HepG2 (cell line): Measurements from ENCODE around the gene FOXD3. TPM values are rescaled to one million over a fixed set of nuclear protein-coding genes. Genes with fewer than 3 reads are reported as not detected.

Experiments used
- CEBPG ChIP-seq: IDR thresholded peaks from 2 replicates; pipeline ENCODE4 v1.6.1; 2016
- GTF2F1 ChIP-seq: fragments of 150-350 bp; IDR thresholded peaks from 2 replicates; pipeline ENCODE4 v1.6.1; 2014; ENCODE audit warnings: low read length
- JUNB ChIP-seq: sonication (generic); formaldehyde crosslinking; IDR thresholded peaks from 2 replicates; pipeline ENCODE4 v1.8.0; 2022; ENCODE audit warnings: missing genetic modification reagents, mild to moderate bottlenecking, borderline replicate concordance
- MIXL1 ChIP-seq: IDR thresholded peaks from 2 replicates; pipeline ENCODE4 v1.6.1; 2016
- RAD51 ChIP-seq: fragments of 450-650 bp; IDR thresholded peaks from 2 replicates; pipeline ENCODE4 v1.6.1; 2016; ENCODE audit warnings: borderline replicate concordance
- REL ChIP-seq: sonication (generic); formaldehyde crosslinking; conservative IDR thresholded peaks from 2 replicates; pipeline ENCODE4 v1.8.0; 2022; ENCODE audit warnings: mild to moderate bottlenecking, missing genetic modification reagents, moderate library complexity
- SOX5 ChIP-seq: IDR thresholded peaks from 2 replicates; pipeline ENCODE4 v1.6.1; 2016; ENCODE audit warnings: borderline replicate concordance
- ZNF337 ChIP-seq: sonication (generic); formaldehyde crosslinking; IDR thresholded peaks from 2 replicates; pipeline ENCODE4 v1.5.1; 2020; ENCODE audit warnings: missing genetic modification reagents, low read depth, mild to moderate bottlenecking, borderline replicate concordance
- ZNF615 ChIP-seq: sonication (generic); formaldehyde crosslinking; IDR thresholded peaks from 2 replicates; pipeline ENCODE4 v1.5.0; 2020; ENCODE audit warnings: mild to moderate bottlenecking, missing genetic modification reagents, borderline replicate concordance
- ZNF761 ChIP-seq: sonication (generic); formaldehyde crosslinking; conservative IDR thresholded peaks from 2 replicates; pipeline ENCODE4 v1.4.0; 2020; ENCODE audit warnings: mild to moderate bottlenecking, missing genetic modification reagents
- ZNF878 ChIP-seq: sonication (generic); formaldehyde crosslinking; IDR thresholded peaks from 2 replicates; pipeline ENCODE4 v1.8.1; 2023; ENCODE audit warnings: mild to moderate bottlenecking, missing genetic modification reagents, moderate library complexity
- polyA plus RNA-seq, 8 experiments: library from polyadenylated mRNA; depleted of rRNA in 3 of 8; stranded (reverse) in 7 of 8; unstranded in 1 of 8; fragments of >200 nt; fragmentation: Illumina TruSeq in 4 of 8; extraction: Trizol in 4 of 8; gene quantifications; 2 replicates each; pipeline versions ENCODE4 v1.2.1 to v1.2.3, GENCODE V29; 2011 to 2016; ENCODE audit warnings: low read depth in 4 of 8, missing spikeins in 1 of 8, mixed read lengths in 1 of 8; ENCODE audit not compliant: insufficient read depth in 1 of 8
- total RNA-seq, 5 experiments: library from RNA; depleted of rRNA; stranded (reverse); fragments of >200 nt; fragmentation: Illumina TruSeq; extraction: Trizol; gene quantifications; 2 replicates each; pipeline ENCODE4 v1.2.3, GENCODE V29; 2016; ENCODE audit warnings: low read depth in 1 of 5
- TF ChIP-seq, protein P1 (sequence below): sonication (generic); formaldehyde crosslinking; IDR thresholded peaks from 2 replicates; pipeline ENCODE4 v1.4.0; 2020; ENCODE audit warnings: missing genetic modification reagents
- TF ChIP-seq, protein P2 (sequence below): sonication (generic); formaldehyde crosslinking; IDR thresholded peaks from 2 replicates; pipeline ENCODE4 v1.8.0; 2022; ENCODE audit warnings: low read depth, missing genetic modification reagents
- TF ChIP-seq, protein P3 (sequence below), 2 experiments: IDR thresholded peaks; 2 replicates each; pipeline ENCODE4 v1.6.1; 2011 to 2012; ENCODE audit warnings: low read length in 2 of 2, borderline replicate concordance in 1 of 2, low read depth in 1 of 2, mild to moderate bottlenecking in 1 of 2, moderate library complexity in 1 of 2
- TF ChIP-seq, protein P4 (sequence below): sonication (generic); formaldehyde crosslinking; IDR thresholded peaks from 2 replicates; pipeline ENCODE4 v1.4.0; 2020; ENCODE audit warnings: mild to moderate bottlenecking, missing genetic modification reagents

The FOXD3 gene
- total and polyA plus RNA-seq, 2 of the 13 experiments (the other 11 are each of a cell fraction or from before 2014, with no cell fraction given) = not detected

DNA sequence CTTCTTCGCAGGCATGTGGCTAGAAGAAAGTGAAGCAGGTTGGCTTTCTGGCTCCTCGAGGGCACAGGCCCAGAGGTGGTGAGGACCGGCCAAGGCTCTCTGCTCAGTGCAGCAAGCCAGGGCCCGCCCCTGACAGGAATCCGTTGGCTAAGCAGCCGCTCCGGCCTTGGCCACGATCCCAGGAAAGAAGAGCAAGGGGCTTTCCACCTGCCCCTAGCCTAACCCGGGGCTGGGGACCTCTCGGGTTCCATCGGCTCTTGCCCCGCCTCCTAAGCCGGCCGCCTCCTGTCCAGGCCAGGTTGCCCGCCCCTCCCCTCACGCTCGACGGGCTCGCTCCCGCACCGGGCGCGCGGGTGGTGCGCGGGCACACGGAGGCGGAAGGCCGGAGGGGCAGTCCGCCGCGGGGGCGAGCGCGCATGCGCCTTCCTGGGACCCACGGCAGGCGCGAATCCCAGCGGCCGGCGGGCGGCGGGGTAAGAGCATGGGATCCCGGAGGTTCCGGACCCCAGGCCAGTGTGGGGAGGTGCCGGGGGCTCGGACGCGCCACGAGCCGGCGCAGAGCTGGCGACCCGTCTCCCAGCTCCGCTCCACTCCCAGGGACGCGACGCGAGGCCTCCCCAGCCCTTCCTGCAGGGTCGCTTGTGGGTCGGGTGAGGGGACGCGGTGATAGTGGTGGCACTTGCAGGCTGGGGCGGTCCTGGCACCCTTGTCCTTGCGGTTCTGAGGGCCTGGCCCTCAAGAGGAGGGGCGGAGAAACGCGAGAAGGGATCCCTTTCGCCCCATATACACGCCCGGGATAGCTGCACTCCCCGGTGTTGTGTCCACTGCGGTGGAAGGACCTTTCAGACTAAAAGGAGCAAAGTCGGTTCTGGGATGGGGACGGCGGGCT, 45.1 kb downstream of the FOXD3 start, which contains the start of gene ALG6 (continued):
- TF ChIP-seq, protein P1, sequence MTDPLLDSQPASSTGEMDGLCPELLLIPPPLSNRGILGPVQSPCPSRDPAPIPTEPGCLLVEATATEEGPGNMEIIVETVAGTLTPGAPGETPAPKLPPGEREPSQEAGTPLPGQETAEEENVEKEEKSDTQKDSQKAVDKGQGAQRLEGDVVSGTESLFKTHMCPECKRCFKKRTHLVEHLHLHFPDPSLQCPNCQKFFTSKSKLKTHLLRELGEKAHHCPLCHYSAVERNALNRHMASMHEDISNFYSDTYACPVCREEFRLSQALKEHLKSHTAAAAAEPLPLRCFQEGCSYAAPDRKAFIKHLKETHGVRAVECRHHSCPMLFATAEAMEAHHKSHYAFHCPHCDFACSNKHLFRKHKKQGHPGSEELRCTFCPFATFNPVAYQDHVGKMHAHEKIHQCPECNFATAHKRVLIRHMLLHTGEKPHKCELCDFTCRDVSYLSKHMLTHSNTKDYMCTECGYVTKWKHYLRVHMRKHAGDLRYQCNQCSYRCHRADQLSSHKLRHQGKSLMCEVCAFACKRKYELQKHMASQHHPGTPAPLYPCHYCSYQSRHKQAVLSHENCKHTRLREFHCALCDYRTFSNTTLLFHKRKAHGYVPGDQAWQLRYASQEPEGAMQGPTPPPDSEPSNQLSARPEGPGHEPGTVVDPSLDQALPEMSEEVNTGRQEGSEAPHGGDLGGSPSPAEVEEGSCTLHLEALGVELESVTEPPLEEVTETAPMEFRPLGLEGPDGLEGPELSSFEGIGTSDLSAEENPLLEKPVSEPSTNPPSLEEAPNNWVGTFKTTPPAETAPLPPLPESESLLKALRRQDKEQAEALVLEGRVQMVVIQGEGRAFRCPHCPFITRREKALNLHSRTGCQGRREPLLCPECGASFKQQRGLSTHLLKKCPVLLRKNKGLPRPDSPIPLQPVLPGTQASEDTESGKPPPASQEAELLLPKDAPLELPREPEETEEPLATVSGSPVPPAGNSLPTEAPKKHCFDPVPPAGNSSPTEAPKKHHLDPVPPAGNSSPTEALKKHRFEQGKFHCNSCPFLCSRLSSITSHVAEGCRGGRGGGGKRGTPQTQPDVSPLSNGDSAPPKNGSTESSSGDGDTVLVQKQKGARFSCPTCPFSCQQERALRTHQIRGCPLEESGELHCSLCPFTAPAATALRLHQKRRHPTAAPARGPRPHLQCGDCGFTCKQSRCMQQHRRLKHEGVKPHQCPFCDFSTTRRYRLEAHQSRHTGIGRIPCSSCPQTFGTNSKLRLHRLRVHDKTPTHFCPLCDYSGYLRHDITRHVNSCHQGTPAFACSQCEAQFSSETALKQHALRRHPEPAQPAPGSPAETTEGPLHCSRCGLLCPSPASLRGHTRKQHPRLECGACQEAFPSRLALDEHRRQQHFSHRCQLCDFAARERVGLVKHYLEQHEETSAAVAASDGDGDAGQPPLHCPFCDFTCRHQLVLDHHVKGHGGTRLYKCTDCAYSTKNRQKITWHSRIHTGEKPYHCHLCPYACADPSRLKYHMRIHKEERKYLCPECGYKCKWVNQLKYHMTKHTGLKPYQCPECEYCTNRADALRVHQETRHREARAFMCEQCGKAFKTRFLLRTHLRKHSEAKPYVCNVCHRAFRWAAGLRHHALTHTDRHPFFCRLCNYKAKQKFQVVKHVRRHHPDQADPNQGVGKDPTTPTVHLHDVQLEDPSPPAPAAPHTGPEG (CRISPR knock-in tag) = peak; percentile 56; the same call in 1 of the 2 replicates
- TF ChIP-seq, protein P2, sequence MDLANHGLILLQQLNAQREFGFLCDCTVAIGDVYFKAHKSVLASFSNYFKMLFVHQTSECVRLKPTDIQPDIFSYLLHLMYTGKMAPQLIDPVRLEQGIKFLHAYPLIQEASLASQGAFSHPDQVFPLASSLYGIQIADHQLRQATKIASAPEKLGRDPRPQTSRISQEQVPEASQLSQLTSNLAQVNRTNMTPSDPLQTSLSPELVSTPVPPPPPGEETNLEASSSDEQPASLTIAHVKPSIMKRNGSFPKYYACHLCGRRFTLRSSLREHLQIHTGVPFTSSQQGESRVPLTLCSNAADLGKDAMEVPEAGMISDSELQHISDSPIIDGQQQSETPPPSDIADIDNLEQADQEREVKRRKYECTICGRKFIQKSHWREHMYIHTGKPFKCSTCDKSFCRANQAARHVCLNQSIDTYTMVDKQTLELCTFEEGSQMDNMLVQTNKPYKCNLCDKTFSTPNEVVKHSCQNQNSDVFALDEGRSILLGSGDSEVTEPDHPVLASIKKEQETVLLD (CRISPR knock-in tag) = no peak
- no peak for TF ChIP-seq GTF2F1
- no peak for TF ChIP-seq ZNF878 (CRISPR knock-in tag)
- TF ChIP-seq CEBPG (CRISPR knock-in tag) = no peak
- TF ChIP-seq ZNF761 (CRISPR knock-in tag) = no peak
- TF ChIP-seq MIXL1 (CRISPR knock-in tag) = no peak
- TF ChIP-seq, protein P3, sequence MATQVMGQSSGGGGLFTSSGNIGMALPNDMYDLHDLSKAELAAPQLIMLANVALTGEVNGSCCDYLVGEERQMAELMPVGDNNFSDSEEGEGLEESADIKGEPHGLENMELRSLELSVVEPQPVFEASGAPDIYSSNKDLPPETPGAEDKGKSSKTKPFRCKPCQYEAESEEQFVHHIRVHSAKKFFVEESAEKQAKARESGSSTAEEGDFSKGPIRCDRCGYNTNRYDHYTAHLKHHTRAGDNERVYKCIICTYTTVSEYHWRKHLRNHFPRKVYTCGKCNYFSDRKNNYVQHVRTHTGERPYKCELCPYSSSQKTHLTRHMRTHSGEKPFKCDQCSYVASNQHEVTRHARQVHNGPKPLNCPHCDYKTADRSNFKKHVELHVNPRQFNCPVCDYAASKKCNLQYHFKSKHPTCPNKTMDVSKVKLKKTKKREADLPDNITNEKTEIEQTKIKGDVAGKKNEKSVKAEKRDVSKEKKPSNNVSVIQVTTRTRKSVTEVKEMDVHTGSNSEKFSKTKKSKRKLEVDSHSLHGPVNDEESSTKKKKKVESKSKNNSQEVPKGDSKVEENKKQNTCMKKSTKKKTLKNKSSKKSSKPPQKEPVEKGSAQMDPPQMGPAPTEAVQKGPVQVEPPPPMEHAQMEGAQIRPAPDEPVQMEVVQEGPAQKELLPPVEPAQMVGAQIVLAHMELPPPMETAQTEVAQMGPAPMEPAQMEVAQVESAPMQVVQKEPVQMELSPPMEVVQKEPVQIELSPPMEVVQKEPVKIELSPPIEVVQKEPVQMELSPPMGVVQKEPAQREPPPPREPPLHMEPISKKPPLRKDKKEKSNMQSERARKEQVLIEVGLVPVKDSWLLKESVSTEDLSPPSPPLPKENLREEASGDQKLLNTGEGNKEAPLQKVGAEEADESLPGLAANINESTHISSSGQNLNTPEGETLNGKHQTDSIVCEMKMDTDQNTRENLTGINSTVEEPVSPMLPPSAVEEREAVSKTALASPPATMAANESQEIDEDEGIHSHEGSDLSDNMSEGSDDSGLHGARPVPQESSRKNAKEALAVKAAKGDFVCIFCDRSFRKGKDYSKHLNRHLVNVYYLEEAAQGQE (IDR thresholded peaks at IDR 0.05; ENCODE audit: borderline replicate concordance in 1 of 2, low read depth in 1 of 2, low read length in 2 of 2) = no peak
- no peak for TF ChIP-seq SOX5 (CRISPR knock-in tag)
- TF ChIP-seq, protein P4, sequence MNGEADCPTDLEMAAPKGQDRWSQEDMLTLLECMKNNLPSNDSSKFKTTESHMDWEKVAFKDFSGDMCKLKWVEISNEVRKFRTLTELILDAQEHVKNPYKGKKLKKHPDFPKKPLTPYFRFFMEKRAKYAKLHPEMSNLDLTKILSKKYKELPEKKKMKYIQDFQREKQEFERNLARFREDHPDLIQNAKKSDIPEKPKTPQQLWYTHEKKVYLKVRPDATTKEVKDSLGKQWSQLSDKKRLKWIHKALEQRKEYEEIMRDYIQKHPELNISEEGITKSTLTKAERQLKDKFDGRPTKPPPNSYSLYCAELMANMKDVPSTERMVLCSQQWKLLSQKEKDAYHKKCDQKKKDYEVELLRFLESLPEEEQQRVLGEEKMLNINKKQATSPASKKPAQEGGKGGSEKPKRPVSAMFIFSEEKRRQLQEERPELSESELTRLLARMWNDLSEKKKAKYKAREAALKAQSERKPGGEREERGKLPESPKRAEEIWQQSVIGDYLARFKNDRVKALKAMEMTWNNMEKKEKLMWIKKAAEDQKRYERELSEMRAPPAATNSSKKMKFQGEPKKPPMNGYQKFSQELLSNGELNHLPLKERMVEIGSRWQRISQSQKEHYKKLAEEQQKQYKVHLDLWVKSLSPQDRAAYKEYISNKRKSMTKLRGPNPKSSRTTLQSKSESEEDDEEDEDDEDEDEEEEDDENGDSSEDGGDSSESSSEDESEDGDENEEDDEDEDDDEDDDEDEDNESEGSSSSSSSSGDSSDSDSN (CRISPR knock-in tag) = peak; percentile 96
- TF ChIP-seq REL (CRISPR knock-in tag) = no peak
- TF ChIP-seq ZNF337 = no peak
- no peak for TF ChIP-seq RAD51
- TF ChIP-seq ZNF615 = no peak
- no peak for TF ChIP-seq JUNB (CRISPR knock-in tag)
